AG09319 (cell line): ENCODE results near the gene DOK6.

ENCODE experiments used
- DNase-seq: peaks from one replicate; pipeline ENCODE4 v3.0.0-alpha.2; 2010; ENCODE audit warnings: low read depth; ENCODE audit errors: extremely low read depth
- TF ChIP-seq, protein P1 (sequence below): IDR thresholded peaks from 2 replicates; pipeline ENCODE4 v1.5.1; 2011; ENCODE audit warnings: low read depth, mild to moderate bottlenecking, inconsistent platforms, low read length, moderate library complexity

Gene DOK6

DNA sequence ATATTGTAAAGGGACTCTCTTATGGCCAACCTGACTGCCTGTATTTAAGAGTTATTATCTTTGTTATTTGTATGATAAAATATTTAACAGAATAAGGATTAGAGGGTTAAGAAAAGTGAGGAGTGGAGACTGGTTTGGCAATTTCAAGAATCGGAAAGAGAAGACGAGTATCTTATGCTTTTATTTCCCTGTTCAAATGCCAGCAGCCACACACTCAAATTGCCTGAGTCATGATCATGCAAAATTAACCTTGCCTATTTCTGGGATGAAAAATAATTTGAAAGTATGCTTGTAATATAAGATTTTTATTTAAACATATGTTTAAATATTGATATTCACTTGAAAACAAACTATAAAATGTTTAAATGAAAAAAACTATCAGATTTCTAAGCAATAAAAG is 358.4 kb downstream of the DOK6 start:
- no peak for DNase-seq
- TF ChIP-seq, protein P1, sequence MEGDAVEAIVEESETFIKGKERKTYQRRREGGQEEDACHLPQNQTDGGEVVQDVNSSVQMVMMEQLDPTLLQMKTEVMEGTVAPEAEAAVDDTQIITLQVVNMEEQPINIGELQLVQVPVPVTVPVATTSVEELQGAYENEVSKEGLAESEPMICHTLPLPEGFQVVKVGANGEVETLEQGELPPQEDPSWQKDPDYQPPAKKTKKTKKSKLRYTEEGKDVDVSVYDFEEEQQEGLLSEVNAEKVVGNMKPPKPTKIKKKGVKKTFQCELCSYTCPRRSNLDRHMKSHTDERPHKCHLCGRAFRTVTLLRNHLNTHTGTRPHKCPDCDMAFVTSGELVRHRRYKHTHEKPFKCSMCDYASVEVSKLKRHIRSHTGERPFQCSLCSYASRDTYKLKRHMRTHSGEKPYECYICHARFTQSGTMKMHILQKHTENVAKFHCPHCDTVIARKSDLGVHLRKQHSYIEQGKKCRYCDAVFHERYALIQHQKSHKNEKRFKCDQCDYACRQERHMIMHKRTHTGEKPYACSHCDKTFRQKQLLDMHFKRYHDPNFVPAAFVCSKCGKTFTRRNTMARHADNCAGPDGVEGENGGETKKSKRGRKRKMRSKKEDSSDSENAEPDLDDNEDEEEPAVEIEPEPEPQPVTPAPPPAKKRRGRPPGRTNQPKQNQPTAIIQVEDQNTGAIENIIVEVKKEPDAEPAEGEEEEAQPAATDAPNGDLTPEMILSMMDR = no peak

DNA sequence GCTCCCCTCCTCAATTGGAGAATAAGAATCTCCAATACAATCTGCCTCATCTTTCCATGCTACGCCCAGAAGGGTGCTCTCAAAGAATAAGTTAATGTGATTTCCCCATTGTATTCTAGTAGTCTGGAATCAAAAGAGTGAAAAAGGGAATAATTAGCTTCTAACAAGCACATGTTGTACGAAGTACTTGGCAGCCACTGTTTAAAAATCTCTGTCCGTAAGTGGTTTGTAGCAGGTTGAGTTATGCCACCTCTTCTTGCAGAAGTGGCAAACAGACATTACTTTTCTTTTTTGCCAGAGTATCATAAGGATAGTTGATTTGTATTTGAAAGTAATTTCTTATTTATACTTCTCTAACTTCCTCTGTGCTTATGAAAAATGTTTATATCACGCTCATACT is 362.3 kb downstream of the DOK6 start:
- DNase-seq = no peak
- TF ChIP-seq, protein P1 = no peak

DNA sequence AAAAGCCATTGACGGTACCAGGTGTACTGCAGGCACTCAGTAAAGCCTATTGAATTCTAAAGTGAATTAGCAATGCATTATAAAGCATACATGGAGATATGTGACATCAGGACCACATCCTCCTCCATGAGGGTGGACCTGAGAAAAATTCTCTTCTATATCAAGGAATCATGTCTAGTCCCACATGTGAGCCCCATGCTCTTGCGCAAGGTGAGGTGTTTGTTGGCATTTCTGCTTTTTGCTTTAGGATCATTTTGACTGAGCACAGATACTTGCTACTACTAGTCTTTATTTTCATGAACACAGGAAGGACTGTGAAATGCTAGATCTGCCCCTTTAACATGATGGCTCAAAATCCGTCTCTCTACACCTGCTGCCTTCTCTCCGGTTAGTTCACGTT is 363.1 kb downstream of the DOK6 start:
- TF ChIP-seq, protein P1 = no peak
- no peak for DNase-seq

DNA sequence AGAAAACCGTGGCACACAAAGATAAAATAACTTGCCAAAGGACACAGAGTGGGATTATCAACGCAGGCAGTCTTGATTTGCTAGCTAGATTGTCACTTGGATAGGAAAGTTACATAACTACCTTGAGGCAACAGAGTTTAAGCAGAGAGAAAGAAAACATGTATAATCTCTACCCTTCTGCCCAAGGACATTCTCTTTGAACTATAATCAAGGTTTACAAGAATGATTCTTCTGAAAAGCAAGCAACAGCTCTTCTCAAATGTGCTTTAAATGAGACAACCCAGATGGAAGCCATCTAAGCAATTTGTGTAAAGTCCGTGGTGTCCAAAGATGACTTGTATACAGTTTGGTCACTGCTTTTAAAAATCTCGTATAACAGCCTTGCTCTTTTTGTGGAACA is 369.6 kb downstream of the DOK6 start:
- TF ChIP-seq, protein P1 = no peak
- no peak for DNase-seq

DNA sequence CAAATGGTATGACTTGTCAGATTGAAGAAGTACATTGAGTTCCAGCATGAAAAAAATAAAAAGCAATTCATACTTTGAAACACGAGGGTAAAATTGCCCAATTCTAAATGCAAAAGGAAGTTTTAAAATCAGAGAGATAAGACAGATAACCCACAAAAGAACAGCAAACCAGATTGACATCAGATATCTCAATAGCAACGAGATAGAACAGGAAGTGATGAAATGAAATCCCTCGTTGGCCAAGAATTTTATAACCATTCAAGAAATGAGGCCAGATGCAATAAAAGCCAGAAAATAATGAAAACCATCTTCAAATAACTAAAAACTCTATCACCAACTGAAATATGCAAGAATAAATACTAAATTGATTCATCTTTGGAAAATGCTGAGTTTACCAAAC is 374.1 kb downstream of the DOK6 start:
- peak; percentile 4 for DNase-seq
- TF ChIP-seq, protein P1 = no peak

DNA sequence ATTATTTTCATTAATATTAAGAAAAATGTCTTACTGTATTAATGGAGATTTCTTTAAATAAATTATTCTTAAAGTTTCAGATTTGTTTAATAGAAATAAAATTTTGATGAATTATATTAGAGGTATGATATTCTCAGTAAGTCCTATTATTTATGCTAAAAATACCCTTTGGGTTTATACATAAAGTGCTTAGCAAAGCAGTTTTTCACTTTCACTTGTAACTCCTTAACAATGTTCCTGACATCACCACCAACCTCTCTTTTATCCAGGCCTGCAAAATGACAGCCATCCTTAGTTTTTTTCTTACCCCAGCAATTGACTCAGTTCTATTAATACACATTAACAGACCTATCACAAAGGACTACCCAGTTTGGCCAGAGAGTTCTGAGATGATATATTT is 376.6 kb downstream of the DOK6 start:
- TF ChIP-seq, protein P1 = no peak

DNA sequence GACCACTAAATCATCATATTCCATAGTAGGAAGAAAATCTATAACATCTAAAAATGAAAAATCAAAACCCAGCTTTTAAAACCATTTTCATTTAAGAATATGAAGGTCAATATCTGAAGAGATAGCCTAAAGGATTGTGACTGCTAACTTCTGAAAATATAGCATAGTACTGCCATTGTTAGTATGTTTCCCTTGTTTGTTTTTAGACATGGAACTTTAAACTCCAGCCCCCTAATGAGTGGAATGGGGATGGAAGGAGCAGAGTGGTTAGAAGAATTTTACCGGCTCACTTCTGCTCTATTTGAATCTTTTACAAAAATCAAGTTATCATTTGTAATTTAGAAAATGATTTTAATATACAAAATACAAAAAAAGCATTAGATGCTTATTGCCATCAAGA is 378.0 kb downstream of the DOK6 start:
- TF ChIP-seq, protein P1 = no peak

More for the DNA sequence above, 376.6 kb downstream of the DOK6 start:
- no peak for DNase-seq

More for the DNA sequence above, 378.0 kb downstream of the DOK6 start:
- no peak for DNase-seq
